SK-N-SH (cell line): ENCODE results near the gene TUT1. TPM values are rescaled to one million over a fixed set of nuclear protein-coding genes. Genes with fewer than 3 reads are reported as not detected.

Experiments
- CTCF ChIA-PET: fragments of 300-600, 350-600 bp; formaldehyde crosslinking; extraction: SDS; loops from one replicate; lab custom pipeline; 2021; lab: Yijun Ruan, JAX
- POLR2A ChIA-PET: fragments of 350-600 bp; sonication (Branson Sonifier 250); formaldehyde crosslinking; extraction: SDS; loops from one replicate; lab custom pipeline; 2020; ENCODE audit warnings: antibody characterized with exemption, inconsistent platforms; lab: Yijun Ruan, JAX
- DNase-seq: peaks from one replicate; pipeline ENCODE4 v3.0.0; 2012
- H2AFZ ChIP-seq: fragments of 200-600 bp; sonication (generic); 2 replicates; pipeline ENCODE4 v1.8.1; 2016; ENCODE audit warnings: antibody characterized with exemption, mild to moderate bottlenecking, low read depth
- H3F3A ChIP-seq: fragments of 200-600 bp; sonication (generic); replicated peaks from 2 replicates; pipeline ENCODE3; 2016; ENCODE audit warnings: antibody characterized with exemption, mild to moderate bottlenecking; ENCODE audit not compliant: insufficient read depth
- H3K27ac ChIP-seq, 2 experiments: fragments of 200-500 bp in 1 of 2; fragments of 200-600 bp in 1 of 2; sonication (Bioruptor generic) in 1 of 2; sonication (generic), shearing (Covaris generic) in 1 of 2; 2 replicates each; pipeline versions ENCODE4 v1.5.1 to v1.6.1; 2014 to 2016; ENCODE audit warnings: low read depth in 2 of 2, inconsistent platforms in 1 of 2, low read length in 1 of 2, mild to moderate bottlenecking in 1 of 2, mixed read lengths in 1 of 2
- H3K27me3 ChIP-seq: fragments of 200-600 bp; sonication (generic), shearing (Covaris generic); 2 replicates; pipeline ENCODE4 v1.6.1; 2016; ENCODE audit warnings: mixed run types; ENCODE audit not compliant: insufficient read depth
- H3K36me3 ChIP-seq, 2 experiments: fragments of 200-500 bp in 1 of 2; fragments of 200-600 bp in 1 of 2; sonication (Bioruptor generic) in 1 of 2; sonication (generic) in 1 of 2; replicated peaks in 1 of 2; 2 replicates each; pipeline versions ENCODE3 to v1.5.1; 2014 to 2016; ENCODE audit warnings: low read length in 1 of 2, mild to moderate bottlenecking in 1 of 2; ENCODE audit not compliant: insufficient read depth in 2 of 2, control insufficient read depth in 1 of 2
- H3K4me1 ChIP-seq, 2 experiments: fragments of 200-500 bp in 1 of 2; fragments of 200-600 bp in 1 of 2; sonication (Bioruptor generic) in 1 of 2; sonication (generic), shearing (Covaris generic) in 1 of 2; 2 replicates each; pipeline versions ENCODE4 v1.5.1 to v1.6.1; 2014 to 2016; ENCODE audit warnings: low read depth in 1 of 2, low read length in 1 of 2, mixed run types in 1 of 2; ENCODE audit not compliant: insufficient read depth in 2 of 2, control insufficient read depth in 1 of 2
- H3K4me2 ChIP-seq: fragments of 200-600 bp; sonication (generic), shearing (Covaris generic); 2 replicates; pipeline ENCODE4 v1.6.1; 2017; ENCODE audit warnings: mixed run types
- H3K4me3 ChIP-seq, 2 experiments: fragments of 200-500 bp in 1 of 2; fragments of 200-600 bp in 1 of 2; sonication (Bioruptor generic) in 1 of 2; sonication (generic), shearing (Covaris generic) in 1 of 2; 2 replicates each; pipeline versions ENCODE4 v1.5.1 to v1.8.1; 2014 to 2016; ENCODE audit warnings: low read depth in 2 of 2, inconsistent platforms in 1 of 2, low read length in 1 of 2, mild to moderate bottlenecking in 1 of 2, mixed read lengths in 1 of 2, moderate library complexity in 1 of 2
- H3K79me2 ChIP-seq: fragments of 200-600 bp; sonication (generic); 2 replicates; pipeline ENCODE4 v1.8.1; 2017; ENCODE audit warnings: mild to moderate bottlenecking; ENCODE audit not compliant: insufficient read depth
- H3K9ac ChIP-seq: fragments of 200-600 bp; sonication (generic); 2 replicates; pipeline ENCODE4 v1.6.1; 2017; ENCODE audit warnings: mixed run types
- H3K9me2 ChIP-seq: fragments of 200-600 bp; sonication (generic); 2 replicates; pipeline ENCODE4 v1.6.1; 2017; ENCODE audit warnings: mixed run types
- H3K9me3 ChIP-seq: fragments of 200-600 bp; sonication (generic); 2 replicates; pipeline ENCODE4 v1.6.1; 2017; ENCODE audit warnings: mixed run types, mild to moderate bottlenecking, moderate library complexity
- H4K20me1 ChIP-seq: fragments of 200-600 bp; sonication (generic); 2 replicates; pipeline ENCODE4 v1.6.1; 2017; ENCODE audit warnings: mild to moderate bottlenecking, mixed run types; ENCODE audit not compliant: insufficient read depth
- CHD2 ChIP-seq: fragments of 150-350 bp; IDR thresholded peaks from 2 replicates; pipeline ENCODE4 v1.6.1; 2018; ENCODE audit warnings: low read length; ENCODE audit not compliant: partially characterized antibody
- EP300 ChIP-seq, 2 experiments: IDR thresholded peaks; 2 replicates each; pipeline versions ENCODE4 v1.4.0 to v1.6.1; 2012; ENCODE audit warnings: borderline replicate concordance in 1 of 2, low read depth in 1 of 2, low read length in 1 of 2
- FOSL2 ChIP-seq: IDR thresholded peaks from 2 replicates; pipeline ENCODE4 v1.4.0; 2012; ENCODE audit warnings: low read depth, mild to moderate bottlenecking, moderate library complexity, borderline replicate concordance
- FOXJ3 ChIP-seq: sonication (generic); formaldehyde crosslinking; IDR thresholded peaks from 2 replicates; pipeline ENCODE4 v1.5.1; 2020; ENCODE audit warnings: mild to moderate bottlenecking, missing genetic modification reagents
- FOXM1 ChIP-seq: IDR thresholded peaks from 2 replicates; pipeline ENCODE4 v1.4.0; 2012; ENCODE audit warnings: low read depth, mild to moderate bottlenecking
- GATA2 ChIP-seq: sonication (generic); formaldehyde crosslinking; IDR thresholded peaks from 2 replicates; pipeline ENCODE4 v1.5.0; 2020; ENCODE audit warnings: mild to moderate bottlenecking, missing genetic modification reagents
- JUND ChIP-seq: IDR thresholded peaks from 2 replicates; pipeline ENCODE4 v1.4.0; 2012
- MXI1 ChIP-seq: IDR thresholded peaks from 2 replicates; pipeline ENCODE4 v1.6.1; 2012; ENCODE audit warnings: mild to moderate bottlenecking, low read depth, low read length, improper control_type of control experiment
- NFIC ChIP-seq: IDR thresholded peaks from 2 replicates; pipeline ENCODE4 v1.4.0; 2012; ENCODE audit warnings: borderline replicate concordance
- RAD21 ChIP-seq: IDR thresholded peaks from 2 replicates; pipeline ENCODE4 v1.6.1; 2012; ENCODE audit warnings: mild to moderate bottlenecking, low read length
- RXRA ChIP-seq: IDR thresholded peaks from 2 replicates; pipeline ENCODE4 v1.4.0; 2012; ENCODE audit warnings: low read depth, mild to moderate bottlenecking, borderline replicate concordance
- TCF12 ChIP-seq: IDR thresholded peaks from 2 replicates; pipeline ENCODE4 v1.4.0; 2012
- TEAD4 ChIP-seq: IDR thresholded peaks from 2 replicates; pipeline ENCODE4 v1.4.0; 2012; ENCODE audit warnings: mild to moderate bottlenecking, borderline replicate concordance; ENCODE audit not compliant: insufficient read depth
- USF2 ChIP-seq: fragments of 150-350 bp; IDR thresholded peaks from 2 replicates; pipeline ENCODE4 v1.6.1; 2017; ENCODE audit warnings: antibody characterized with exemption, low read length, low read depth, borderline replicate concordance
- YY1 ChIP-seq: IDR thresholded peaks from 2 replicates; pipeline ENCODE4 v1.4.0; 2012; ENCODE audit warnings: low read depth, mild to moderate bottlenecking
- WGBS: methylation state at CpG from one replicate; pipeline ENCODE4 v1.1.6; 2017; ENCODE audit warnings: low lambda C conversion rate; 5-methylcytosine and 5-hydroxymethylcytosine counted together
- polyA plus RNA-seq, 3 experiments: library from polyadenylated mRNA; depleted of rRNA; stranded (reverse); fragments of >200 nt; gene quantifications; 2 replicates each; pipeline ENCODE4 v1.2.3, GENCODE V29; 2012
- TF ChIP-seq, protein P1 (sequence below): IDR thresholded peaks from 2 replicates; pipeline ENCODE4 v1.4.0; 2012; ENCODE audit warnings: low read depth, borderline replicate concordance
- TF ChIP-seq, protein P2 (sequence below): fragments of 150-350 bp; IDR thresholded peaks from 2 replicates; pipeline ENCODE4 v1.6.1; 2016; ENCODE audit warnings: mild to moderate bottlenecking, low read depth, low read length
- TF ChIP-seq, protein P3 (sequence below): IDR thresholded peaks from 2 replicates; pipeline ENCODE4 v1.4.0; 2012; ENCODE audit warnings: low read depth

TUT1 gene
- polyA plus RNA-seq, 1 of the 3 experiments (the other 2 are of a cell fraction), result 27.3 TPM

- H4K20me1 ChIP-seq, result peaks cover 94% of the 10 kb centered on the region
Measured at GRCh38 chr11:62540804-62541701, 50.3 kb downstream of the TUT1 start.

DNA sequence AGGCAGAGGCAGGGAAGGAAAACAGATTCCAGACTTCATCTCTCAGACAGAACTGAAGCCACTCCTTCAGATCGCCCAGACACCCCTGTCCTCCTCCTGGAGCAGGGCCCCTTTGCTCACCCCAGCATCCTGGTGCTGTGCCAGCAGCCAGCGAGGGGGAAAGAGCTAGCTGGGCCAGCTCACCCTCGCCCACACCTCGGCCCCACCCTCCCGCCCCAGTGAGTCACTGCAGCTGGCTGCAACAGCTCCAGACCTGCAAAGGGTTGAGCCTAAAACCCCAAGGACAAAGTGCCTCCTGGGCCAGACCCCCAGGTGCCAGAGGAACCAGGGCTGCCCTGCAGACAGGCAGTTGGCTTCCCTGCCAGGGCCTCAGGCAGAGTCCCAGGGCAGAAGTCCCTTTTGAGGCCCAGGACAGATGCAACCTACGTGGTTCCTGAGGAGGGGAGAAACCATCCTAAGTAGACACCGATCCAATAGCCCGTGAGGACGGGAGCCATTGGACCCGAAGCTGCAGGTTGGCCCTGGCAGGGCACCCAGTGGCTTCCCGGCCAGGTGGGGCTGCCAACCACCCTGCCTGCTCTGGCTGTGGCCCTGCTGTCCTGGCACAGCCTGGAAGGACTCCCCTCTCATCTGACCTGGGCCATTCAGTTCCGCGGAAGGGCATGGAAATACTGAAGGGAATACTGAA is 51.9 kb downstream of the TUT1 start:
- H3K27ac ChIP-seq, result peak overlapping the region; percentile 66 to 80
- H3K27me3 ChIP-seq, result no peaks in the 10 kb centered on the region
- H3F3A ChIP-seq, result peaks cover 24% of the 10 kb centered on the region
- CTCF ChIA-PET, result interaction anchor here (0.8 to 10.9 kb wide), 7 partner anchors 21 to 160 kb away, joined by 3 to 195 read pairs (median 4); no protein-coding TSS in a partner anchor
- POLR2A ChIA-PET, result interaction anchor here (1.0 to 2.1 kb wide), 2 partner anchors 52 to 144 kb away, joined by 4 to 8 read pairs; partner anchors contain the start of gene TUT1
- DNase-seq, result peak; percentile 81
- no peaks in the 10 kb centered on the region for H3K9me2 ChIP-seq
- H3K79me2 ChIP-seq, result peaks cover 99% of the 10 kb centered on the region
- no peak overlapping the region; a peak in 1 of 4 replicates for H3K4me3 ChIP-seq
- peaks cover 16 to 20% of the 10 kb centered on the region in 2 experiments for H3K36me3 ChIP-seq
- no peak overlapping the region; the same call in 1 of the 2 replicates for H3K9ac ChIP-seq
- peaks cover 99% of the 10 kb centered on the region for H4K20me1 ChIP-seq
- H2AFZ ChIP-seq, result no peak overlapping the region
- peaks cover 47 to 49% of the 10 kb centered on the region in 2 experiments for H3K4me1 ChIP-seq
- 54% methylated on average over 2 of the region's 13 CpGs for WGBS
- H3K9me3 ChIP-seq, result no peaks in the 10 kb centered on the region
- H3K4me2 ChIP-seq, result peak overlapping the region; percentile 98
- TF ChIP-seq JUND (no peak), CHD2 (no peak), GATA2 (CRISPR knock-in tag) (no peak), FOXM1 (no peak), TEAD4 (no peak), FOSL2 (0 out of 2 replicates have a peak, but pooled peaks have one; percentile 37), NFIC (peak; percentile 87), RAD21 (no peak), RXRA (0 out of 2 replicates have a peak, but pooled peaks have one; percentile 60), MXI1 (no peak)
- TF ChIP-seq, protein P1, sequence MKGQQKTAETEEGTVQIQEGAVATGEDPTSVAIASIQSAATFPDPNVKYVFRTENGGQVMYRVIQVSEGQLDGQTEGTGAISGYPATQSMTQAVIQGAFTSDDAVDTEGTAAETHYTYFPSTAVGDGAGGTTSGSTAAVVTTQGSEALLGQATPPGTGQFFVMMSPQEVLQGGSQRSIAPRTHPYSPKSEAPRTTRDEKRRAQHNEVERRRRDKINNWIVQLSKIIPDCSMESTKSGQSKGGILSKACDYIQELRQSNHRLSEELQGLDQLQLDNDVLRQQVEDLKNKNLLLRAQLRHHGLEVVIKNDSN, result no peak
- TF ChIP-seq, protein P2, sequence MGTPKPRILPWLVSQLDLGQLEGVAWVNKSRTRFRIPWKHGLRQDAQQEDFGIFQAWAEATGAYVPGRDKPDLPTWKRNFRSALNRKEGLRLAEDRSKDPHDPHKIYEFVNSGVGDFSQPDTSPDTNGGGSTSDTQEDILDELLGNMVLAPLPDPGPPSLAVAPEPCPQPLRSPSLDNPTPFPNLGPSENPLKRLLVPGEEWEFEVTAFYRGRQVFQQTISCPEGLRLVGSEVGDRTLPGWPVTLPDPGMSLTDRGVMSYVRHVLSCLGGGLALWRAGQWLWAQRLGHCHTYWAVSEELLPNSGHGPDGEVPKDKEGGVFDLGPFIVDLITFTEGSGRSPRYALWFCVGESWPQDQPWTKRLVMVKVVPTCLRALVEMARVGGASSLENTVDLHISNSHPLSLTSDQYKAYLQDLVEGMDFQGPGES, result no peak
- TF ChIP-seq, protein P3, sequence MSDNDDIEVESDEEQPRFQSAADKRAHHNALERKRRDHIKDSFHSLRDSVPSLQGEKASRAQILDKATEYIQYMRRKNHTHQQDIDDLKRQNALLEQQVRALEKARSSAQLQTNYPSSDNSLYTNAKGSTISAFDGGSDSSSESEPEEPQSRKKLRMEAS, result no peak

More at GRCh38 chr11:62540804-62541701, 50.3 kb downstream of the TUT1 start:
- ChIA-PET POLR2A (interaction anchor here (1.1 kb wide), 1 partner anchor 124 kb away, joined by 3 read pairs; the partner anchor contains the start of genes C11orf98 and CSKMT), CTCF (interaction anchor here (0.6 to 10.9 kb wide), 8 partner anchors 20 to 226 kb away, joined by 3 to 195 read pairs (median 10); no protein-coding TSS in a partner anchor)
- Histone ChIP-seq H3K27me3 (no peaks in the 10 kb centered on the region), H3K9ac (peak overlapping the region; percentile 34; the same call in 1 of the 2 replicates), H2AFZ (no peak overlapping the region), H3F3A (peaks cover 24% of the 10 kb centered on the region), H3K9me2 (no peaks in the 10 kb centered on the region), H3K27ac (peak overlapping the region; percentile 7 to 61; a peak in 3 of 4 replicates), H3K4me3 (peak overlapping the region in 1 of 2 experiments; percentile 98; a peak in 2 of 4 replicates), H3K4me2 (peak overlapping the region; percentile 98), H3K9me3 (no peaks in the 10 kb centered on the region), H3K36me3 (peaks cover 2 to 16% of the 10 kb centered on the region in 2 experiments), H3K79me2 (peaks cover 99% of the 10 kb centered on the region), H3K4me1 (peaks cover 47 to 58% of the 10 kb centered on the region in 2 experiments)
- TF ChIP-seq YY1, result no peak
- TF ChIP-seq, protein P3, result no peak
- no peak for TF ChIP-seq MXI1
- TF ChIP-seq FOXJ3 (CRISPR knock-in tag), result no peak
- no peak for TF ChIP-seq NFIC
- no peak for TF ChIP-seq USF2
- TF ChIP-seq, protein P1, result no peak
- no peak for TF ChIP-seq TCF12
- TF ChIP-seq EP300 (IDR thresholded peaks at IDR 0.05; ENCODE audit: borderline replicate concordance in 1 of 2, low read depth in 1 of 2, low read length in 1 of 2), result no peak
- no peak for DNase-seq
- WGBS, result 55% methylated on average over 12 of the region's 16 CpGs
